ENCODE measurements around the gene AKAP4. TPM values are rescaled to one million over a fixed set of nuclear protein-coding genes. Genes with fewer than 3 reads are reported as not detected.

The AKAP4 gene
- total RNA-seq, 1 experiment from 2014 or later, result not detected

GRCh38 chrX:50147972-50148371 is 52.8 kb downstream of the AKAP4 start:
- Histone ChIP-seq H4K8ac (replicated peaks; ENCODE audit: insufficient read length, low read depth, low read length) (no peak overlapping the region), H4K20me1 (ENCODE audit: control insufficient read depth, insufficient read depth, insufficient read length) (no peaks in the 10 kb centered on the region), H3K23ac (ENCODE audit: insufficient read length, low read depth, low read length) (no peak overlapping the region), H3K23me2 (ENCODE audit: insufficient read length, low read depth, low read length, poor library complexity, severe bottlenecking) (no peaks in the 10 kb centered on the region), H4K5ac (ENCODE audit: insufficient read length, low read depth, low read length) (no peak overlapping the region), H3K18ac (ENCODE audit: insufficient read length, low read depth, low read length) (no peak overlapping the region), H3K4me1 (ENCODE audit: insufficient read depth, low read length) (no peaks in the 10 kb centered on the region), H2BK120ac (ENCODE audit: low read depth, low read length, poor library complexity, severe bottlenecking) (no peak overlapping the region), H3K27ac (ENCODE audit: insufficient read length, low read depth, low read length) (no peak overlapping the region), H2BK5ac (ENCODE audit: insufficient read length, low read length) (no peak overlapping the region), H2BK20ac (ENCODE audit: low read depth, low read length, poor library complexity, severe bottlenecking) (no peak overlapping the region), H4K91ac (ENCODE audit: insufficient read length, low read depth, low read length) (no peak overlapping the region), H2AFZ (ENCODE audit: low read length) (no peak overlapping the region), H3K4me2 (ENCODE audit: insufficient read depth, insufficient read length, low read length) (no peak overlapping the region), H3K79me2 (ENCODE audit: insufficient read depth, low read length) (no peaks in the 10 kb centered on the region), H3K9ac (ENCODE audit: extremely low read depth, insufficient read length, low read length) (no peak overlapping the region), H2BK12ac (ENCODE audit: insufficient read length, low read depth, low read length) (no peak overlapping the region), H3K4ac (ENCODE audit: low read depth, low read length) (no peak overlapping the region), H3K9me3 (ENCODE audit: control insufficient read depth, low read depth, low read length) (no peaks in the 10 kb centered on the region), H3K79me1 (ENCODE audit: insufficient read depth, low read depth, low read length, poor library complexity, severe bottlenecking) (no peaks in the 10 kb centered on the region), H3T11ph (ENCODE audit: low read length) (no peak overlapping the region), H3K27me3 (ENCODE audit: insufficient read depth, low read length) (no peaks in the 10 kb centered on the region), H2AK5ac (ENCODE audit: insufficient read length, low read length) (no peak overlapping the region), H3K56ac (ENCODE audit: insufficient read length, low read depth, low read length) (no peak overlapping the region), H2BK15ac (ENCODE audit: low read depth, low read length) (no peak overlapping the region), H3K14ac (ENCODE audit: insufficient read depth, low read length) (no peak overlapping the region)
- H3K4me3 Mint-ChIP-seq, result no peak overlapping the region
- TF ChIP-seq, protein P1, sequence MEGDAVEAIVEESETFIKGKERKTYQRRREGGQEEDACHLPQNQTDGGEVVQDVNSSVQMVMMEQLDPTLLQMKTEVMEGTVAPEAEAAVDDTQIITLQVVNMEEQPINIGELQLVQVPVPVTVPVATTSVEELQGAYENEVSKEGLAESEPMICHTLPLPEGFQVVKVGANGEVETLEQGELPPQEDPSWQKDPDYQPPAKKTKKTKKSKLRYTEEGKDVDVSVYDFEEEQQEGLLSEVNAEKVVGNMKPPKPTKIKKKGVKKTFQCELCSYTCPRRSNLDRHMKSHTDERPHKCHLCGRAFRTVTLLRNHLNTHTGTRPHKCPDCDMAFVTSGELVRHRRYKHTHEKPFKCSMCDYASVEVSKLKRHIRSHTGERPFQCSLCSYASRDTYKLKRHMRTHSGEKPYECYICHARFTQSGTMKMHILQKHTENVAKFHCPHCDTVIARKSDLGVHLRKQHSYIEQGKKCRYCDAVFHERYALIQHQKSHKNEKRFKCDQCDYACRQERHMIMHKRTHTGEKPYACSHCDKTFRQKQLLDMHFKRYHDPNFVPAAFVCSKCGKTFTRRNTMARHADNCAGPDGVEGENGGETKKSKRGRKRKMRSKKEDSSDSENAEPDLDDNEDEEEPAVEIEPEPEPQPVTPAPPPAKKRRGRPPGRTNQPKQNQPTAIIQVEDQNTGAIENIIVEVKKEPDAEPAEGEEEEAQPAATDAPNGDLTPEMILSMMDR (conservative IDR thresholded peaks at IDR 0.05), result no peak
- peaks cover 44 to 53% of the 10 kb centered on the region in 2 experiments for H3K9me3 Mint-ChIP-seq
- no peak overlapping the region for H3K27ac Mint-ChIP-seq
- no peaks in the 10 kb centered on the region; a peak in 2 of 7 replicates for H3K36me3 Mint-ChIP-seq (ENCODE audit: insufficient read depth in 1 of 3, low read depth in 3 of 3)
- WGBS (ENCODE audit: extremely low coverage, insufficient read length, low lambda C conversion rate), result no CpG with 5 or more reads among the region's 7 CpGs
- H3K27me3 Mint-ChIP-seq (ENCODE audit: low read depth), result no peaks in the 10 kb centered on the region
- no peak for DNase-seq
- peaks cover 0 to 5% of the 10 kb centered on the region in 2 experiments; a peak in 1 of 4 replicates for H3K4me1 Mint-ChIP-seq

Other genes starting within 250 kb of the AKAP4 start
- gene CCNB3, start 3.8 kb upstream of the AKAP4 start, total RNA-seq (2021), result 0.35 and 0.39 TPM in 2 replicates

Data from H9 (cell line).